ENCODE measurements around the gene IGFALS.

IGFALS gene

DNA sequence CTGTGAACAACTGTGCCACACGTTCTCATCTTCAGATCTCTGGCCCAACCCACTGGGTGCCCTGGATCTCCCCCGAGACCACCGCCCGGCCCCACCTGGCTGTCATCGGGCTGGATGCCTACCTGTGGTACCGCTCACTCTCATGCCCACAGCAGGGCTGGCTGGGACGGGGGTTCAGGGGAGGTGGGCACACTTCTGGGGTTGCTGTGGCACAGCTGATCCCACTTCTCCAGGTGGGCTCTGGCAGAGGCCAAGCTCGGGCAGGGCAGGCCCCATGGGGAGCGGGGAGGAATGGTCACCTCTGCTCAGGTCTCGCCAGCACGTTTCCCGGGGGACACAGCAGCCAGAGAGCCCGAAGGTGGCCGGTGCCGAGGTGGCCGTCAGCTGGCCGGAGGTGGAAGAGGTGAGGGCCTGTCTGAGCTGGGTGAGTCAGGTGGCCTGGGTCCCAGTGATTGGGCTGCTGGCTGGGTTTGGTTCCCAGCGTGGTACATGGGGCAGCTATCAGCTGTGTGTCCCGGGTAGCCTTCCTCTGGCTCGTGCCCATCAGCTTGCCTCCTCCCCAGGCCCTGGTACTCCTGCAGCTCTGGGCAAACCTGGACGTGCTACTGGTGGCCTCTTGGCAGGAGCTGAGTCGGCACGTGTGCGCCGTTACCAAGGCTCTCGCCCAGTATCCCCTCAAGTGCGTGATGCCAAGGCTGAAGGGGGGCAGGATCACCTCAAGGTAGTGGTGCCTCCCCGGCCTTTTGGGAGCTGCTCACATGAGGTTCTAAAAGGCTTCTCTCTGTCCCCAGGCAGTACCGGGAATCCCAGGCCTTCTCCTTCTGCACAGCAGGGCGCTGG is 18.3 kb downstream of the IGFALS start:
- no peak overlapping the region for H3K4me3 ChIP-seq (ENCODE audit: low read depth, low read length)
- TF ChIP-seq, protein P1, sequence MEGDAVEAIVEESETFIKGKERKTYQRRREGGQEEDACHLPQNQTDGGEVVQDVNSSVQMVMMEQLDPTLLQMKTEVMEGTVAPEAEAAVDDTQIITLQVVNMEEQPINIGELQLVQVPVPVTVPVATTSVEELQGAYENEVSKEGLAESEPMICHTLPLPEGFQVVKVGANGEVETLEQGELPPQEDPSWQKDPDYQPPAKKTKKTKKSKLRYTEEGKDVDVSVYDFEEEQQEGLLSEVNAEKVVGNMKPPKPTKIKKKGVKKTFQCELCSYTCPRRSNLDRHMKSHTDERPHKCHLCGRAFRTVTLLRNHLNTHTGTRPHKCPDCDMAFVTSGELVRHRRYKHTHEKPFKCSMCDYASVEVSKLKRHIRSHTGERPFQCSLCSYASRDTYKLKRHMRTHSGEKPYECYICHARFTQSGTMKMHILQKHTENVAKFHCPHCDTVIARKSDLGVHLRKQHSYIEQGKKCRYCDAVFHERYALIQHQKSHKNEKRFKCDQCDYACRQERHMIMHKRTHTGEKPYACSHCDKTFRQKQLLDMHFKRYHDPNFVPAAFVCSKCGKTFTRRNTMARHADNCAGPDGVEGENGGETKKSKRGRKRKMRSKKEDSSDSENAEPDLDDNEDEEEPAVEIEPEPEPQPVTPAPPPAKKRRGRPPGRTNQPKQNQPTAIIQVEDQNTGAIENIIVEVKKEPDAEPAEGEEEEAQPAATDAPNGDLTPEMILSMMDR (IDR thresholded peaks at IDR 0.05; ENCODE audit: low read depth, low read length) = no peak

DNA sequence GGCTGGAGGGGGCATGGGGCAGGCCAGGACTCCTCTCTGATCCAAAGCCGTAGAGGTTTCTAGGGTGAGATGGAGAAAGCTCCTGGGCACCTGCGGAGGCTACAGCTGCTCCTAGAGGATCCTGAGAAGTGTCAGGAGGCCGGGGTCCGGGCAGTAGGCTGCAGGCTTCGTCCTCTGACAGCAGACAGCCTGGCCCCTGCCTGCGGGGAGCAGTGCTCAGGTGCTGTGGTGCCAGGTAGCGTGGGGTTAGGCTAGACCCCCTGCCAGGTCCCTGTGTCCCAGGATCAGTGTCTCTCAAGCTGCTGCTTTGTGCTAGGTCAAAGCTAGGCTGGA is 19.1 kb downstream of the IGFALS start:
- H3K4me3 ChIP-seq (ENCODE audit: low read depth, low read length) = peak overlapping the region; percentile 87

DNA sequence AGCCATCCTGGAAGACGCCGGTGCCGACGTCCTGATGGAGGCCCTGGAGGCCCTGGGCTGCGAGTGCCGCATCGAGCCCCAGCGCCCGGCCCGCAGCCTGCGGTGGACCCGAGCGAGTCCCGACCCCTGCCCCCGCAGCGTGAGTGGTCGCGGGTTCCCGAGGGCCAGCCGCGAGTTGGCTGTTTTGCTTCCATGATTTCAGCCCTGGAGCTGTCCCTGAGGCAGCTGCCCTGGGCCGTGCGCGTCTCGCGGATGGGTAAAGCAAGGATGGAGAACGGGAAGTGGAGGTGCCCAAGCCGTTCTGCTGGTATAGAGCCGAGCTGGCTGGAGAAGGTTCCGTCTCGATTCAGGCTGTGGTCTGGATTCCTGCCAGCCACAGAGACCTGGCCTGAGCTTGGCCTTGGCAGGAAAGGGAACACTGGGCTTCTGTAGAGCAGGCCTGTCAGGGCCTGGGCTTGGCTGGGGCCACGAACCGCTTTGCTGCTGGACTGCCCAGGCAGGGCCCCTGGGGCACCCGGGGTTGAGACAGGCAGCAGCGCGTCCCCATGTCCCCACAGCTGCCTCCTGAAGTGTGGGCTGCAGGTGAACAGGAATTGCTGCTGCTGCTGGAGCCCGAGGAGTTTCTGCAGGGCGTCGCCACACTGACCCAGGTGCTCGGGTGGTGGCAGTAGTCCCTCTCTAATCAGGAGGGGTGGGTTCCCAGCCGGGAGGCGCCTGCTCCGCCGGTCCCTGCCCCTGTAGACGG is 19.6 kb downstream of the IGFALS start:
- peak overlapping the region; percentile 87 for H3K4me3 ChIP-seq (ENCODE audit: low read depth, low read length)
- TF ChIP-seq, protein P1 (IDR thresholded peaks at IDR 0.05; ENCODE audit: low read depth, low read length) = no peak

More for the DNA sequence above, 19.1 kb downstream of the IGFALS start:
- TF ChIP-seq, protein P1 (IDR thresholded peaks at IDR 0.05; ENCODE audit: low read depth, low read length) = no peak

DNA sequence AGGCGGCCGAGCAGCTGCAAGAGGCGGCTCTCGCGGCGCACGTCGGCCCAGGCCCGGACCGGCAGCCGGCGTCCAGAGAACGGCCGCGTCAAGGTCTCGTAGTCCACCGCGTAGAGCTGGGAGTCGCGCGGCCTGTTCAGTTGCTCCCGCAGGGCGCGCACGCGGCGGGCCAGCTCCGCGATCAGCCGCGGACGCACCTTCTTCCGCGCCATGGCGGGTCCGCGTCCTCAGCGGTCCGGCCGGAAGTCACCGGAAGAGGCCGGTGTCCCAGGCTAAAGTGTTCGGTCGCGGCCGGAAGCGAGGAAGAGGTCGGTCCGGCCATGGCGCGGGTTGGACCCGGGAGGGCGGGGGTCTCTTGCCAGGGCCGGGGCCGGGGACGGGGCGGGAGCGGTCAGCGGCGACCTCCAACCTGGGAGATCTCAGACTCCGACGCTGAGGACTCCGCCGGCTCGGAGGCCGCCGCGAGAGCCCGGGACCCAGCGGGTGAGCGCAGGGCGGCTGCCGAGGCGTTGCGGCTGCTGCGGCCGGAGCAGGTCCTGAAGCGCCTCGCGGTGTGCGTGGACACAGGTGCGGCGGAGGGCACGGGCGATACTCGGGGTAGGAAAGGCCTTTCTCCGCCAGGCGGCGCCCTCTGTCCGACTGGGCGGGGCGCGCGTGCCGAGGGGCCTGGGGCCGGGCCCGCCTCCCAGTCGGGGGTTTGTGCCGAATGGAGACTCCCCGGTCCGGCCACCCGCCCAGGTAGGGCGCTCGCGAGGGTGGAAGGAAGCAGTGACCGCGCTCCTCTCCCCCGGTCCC is 20.4 kb downstream of the IGFALS start, which contains the start of gene MRPS34:
TSS of gene MRPS34 (minus strand) at position 227 of the 795 bp plus-strand sequence. CDS start at position 212, 15 bp downstream.
- TF ChIP-seq, protein P1 (IDR thresholded peaks at IDR 0.05; ENCODE audit: low read depth, low read length) = peak; percentile 64
- H3K4me3 ChIP-seq (ENCODE audit: low read depth, low read length) = peak within 1 kb of the TSS; percentile 87

DNA sequence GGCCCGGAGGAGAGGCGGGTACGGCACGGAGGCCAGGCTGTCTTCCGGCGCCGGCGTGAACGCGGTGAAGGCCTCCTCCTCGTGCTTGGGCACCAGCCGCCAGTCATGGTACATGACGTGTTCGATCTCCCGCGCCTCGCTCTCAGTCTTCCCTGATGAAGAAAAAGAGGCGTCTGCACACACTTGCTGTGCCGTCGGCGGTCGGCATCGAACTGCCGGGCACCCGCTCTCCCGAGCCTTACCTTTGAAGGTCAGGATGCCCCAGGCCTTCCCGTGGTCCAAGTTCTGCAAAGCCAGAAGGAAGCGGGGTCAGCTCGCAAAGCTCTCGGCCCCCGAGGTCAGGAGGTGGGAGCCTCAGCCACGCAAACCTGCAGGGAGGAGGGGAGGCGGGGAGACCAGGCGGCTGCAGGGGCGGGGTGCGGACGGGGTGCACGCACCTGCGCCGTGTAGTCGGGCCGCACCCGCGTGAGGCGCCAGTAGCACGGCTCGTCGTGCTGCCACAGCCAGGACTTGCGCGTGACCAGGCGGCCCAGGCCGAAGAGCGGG is 21.1 kb downstream of the IGFALS start, which contains the start of gene EME2:
TSS of gene EME2 (plus strand) at position 449 of the 546 bp plus-strand sequence. CDS start 418 bp downstream, outside the sequence.
- TF ChIP-seq, protein P1 (IDR thresholded peaks at IDR 0.05; ENCODE audit: low read depth, low read length) = no peak
- H3K4me3 ChIP-seq (ENCODE audit: low read depth, low read length) = peak within 1 kb of the TSS; percentile 87

DNA sequence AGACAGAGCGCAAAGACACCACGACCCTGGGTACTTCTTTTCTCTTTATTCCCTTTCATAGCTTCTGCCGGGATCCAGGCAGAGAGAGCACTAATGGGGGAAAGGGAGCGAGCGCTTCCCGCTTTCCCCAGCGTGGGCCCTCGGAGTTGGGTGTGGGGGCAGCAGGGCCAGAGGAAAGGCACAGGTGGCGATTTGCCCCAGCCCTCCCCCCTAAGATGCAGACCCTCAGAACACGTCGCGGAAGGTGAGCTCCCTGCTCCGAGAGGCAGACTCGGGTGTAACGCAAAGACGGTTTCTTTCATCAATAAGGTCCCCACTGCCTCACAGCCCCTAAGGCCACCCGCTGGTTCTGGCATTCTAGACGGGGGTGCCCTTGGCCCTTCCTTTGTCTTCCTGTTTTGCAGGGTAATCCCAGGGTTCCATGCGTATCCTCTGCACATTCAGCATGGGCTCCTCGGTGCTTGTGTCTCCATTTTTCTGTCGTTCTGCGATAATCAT is 21.6 kb downstream of the IGFALS start:
- TF ChIP-seq, protein P1 (IDR thresholded peaks at IDR 0.05; ENCODE audit: low read depth, low read length) = no peak
- peak overlapping the region; percentile 87 for H3K4me3 ChIP-seq (ENCODE audit: low read depth, low read length)
